WERI-Rb-1 (cell line): ENCODE results near the gene HOXB3.
A peak's percentile ranks its signal among the peaks of the same experiment; 100 is the strongest.

Experiments used
- DNase-seq: peaks from one replicate; pipeline ENCODE4 v3.0.0-alpha.2; 2020
- H3K27ac ChIP-seq: fragments of 250-450 bp; sonication (Bioruptor Pico); 2 replicates; pipeline ENCODE4 v1.5.1; 2020; ENCODE audit warnings: mild to moderate bottlenecking, moderate library complexity
- H3K27me3 ChIP-seq: fragments of 250-450 bp; sonication (Bioruptor Pico); 2 replicates; pipeline ENCODE4 v1.5.1; 2021; ENCODE audit warnings: mild to moderate bottlenecking, low read depth, moderate library complexity; ENCODE audit not compliant: insufficient read depth, severe bottlenecking
- H3K36me3 ChIP-seq: fragments of 250-450 bp; sonication (Bioruptor Pico); 2 replicates; pipeline ENCODE4 v1.5.1; 2020; ENCODE audit warnings: mild to moderate bottlenecking, moderate library complexity
- H3K4me3 ChIP-seq: 2 replicates; pipeline ENCODE4 v1.5.1; 2011; ENCODE audit warnings: low read depth, mild to moderate bottlenecking, control low read depth, low read length
- H3K9me3 ChIP-seq: fragments of 250-450 bp; sonication (Bioruptor Pico); 2 replicates; pipeline ENCODE4 v1.5.1; 2021; ENCODE audit warnings: mild to moderate bottlenecking, moderate library complexity; ENCODE audit not compliant: severe bottlenecking
- TF ChIP-seq, protein P1 (sequence below): IDR thresholded peaks from 2 replicates; pipeline ENCODE4 v1.5.1; 2011; ENCODE audit warnings: low read depth, mild to moderate bottlenecking, control low read depth, inconsistent platforms, low read length

HOXB3 gene

GRCh38 chr17:48547808-48548522 lies 42.1 kb downstream of the HOXB3 start:
- Histone ChIP-seq H3K9me3 (peaks cover 9% of the 10 kb centered on the region), H3K27me3 (peaks cover 90% of the 10 kb centered on the region), H3K27ac (no peak overlapping the region), H3K36me3 (no peaks in the 10 kb centered on the region; the same call in 1 of the 2 replicates), H3K4me3 (no peak overlapping the region)
- TF ChIP-seq, protein P1, sequence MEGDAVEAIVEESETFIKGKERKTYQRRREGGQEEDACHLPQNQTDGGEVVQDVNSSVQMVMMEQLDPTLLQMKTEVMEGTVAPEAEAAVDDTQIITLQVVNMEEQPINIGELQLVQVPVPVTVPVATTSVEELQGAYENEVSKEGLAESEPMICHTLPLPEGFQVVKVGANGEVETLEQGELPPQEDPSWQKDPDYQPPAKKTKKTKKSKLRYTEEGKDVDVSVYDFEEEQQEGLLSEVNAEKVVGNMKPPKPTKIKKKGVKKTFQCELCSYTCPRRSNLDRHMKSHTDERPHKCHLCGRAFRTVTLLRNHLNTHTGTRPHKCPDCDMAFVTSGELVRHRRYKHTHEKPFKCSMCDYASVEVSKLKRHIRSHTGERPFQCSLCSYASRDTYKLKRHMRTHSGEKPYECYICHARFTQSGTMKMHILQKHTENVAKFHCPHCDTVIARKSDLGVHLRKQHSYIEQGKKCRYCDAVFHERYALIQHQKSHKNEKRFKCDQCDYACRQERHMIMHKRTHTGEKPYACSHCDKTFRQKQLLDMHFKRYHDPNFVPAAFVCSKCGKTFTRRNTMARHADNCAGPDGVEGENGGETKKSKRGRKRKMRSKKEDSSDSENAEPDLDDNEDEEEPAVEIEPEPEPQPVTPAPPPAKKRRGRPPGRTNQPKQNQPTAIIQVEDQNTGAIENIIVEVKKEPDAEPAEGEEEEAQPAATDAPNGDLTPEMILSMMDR = no peak
- no peak for DNase-seq

DNA sequence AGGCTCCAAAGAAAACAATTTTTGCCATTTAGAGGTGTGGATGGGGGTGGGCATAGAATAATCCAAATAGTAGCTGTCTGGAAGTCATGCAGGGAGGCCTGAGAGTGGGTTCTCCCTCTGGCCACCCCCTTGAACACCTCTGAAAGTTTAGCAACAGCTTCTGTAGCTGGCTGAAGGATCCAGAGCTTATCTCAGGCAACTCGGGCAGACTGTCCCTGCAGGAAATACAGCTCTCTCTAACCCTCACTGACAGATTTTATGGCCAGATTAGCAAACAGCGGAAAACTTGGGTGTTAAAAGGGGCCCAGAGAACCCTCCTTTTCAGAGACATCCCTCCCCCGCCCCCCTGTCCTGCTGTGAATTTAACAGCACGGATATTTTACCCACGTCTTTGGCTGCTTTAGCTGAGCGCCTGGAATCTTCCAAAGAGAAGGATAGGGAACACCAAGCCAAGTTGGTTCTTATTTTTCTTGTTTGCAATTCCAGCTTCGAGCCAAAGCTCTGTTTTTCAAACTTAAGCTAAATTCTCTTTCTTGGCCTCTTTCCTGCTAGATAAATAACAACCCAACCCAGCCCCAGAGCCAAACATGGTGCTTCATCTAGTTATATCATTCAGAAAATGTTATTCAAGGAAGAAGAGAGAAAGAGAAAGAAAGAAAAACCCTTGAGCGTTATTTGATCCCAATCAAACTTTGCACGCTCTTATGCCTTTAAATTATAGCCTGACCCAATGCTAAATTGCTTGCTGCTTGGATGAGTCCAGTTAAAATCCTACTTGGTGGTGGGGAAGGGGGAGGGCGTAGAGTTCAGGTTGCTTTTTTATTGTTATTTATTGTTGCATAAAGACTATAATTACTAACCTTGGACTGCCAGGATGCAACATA lies 42.9 kb downstream of the HOXB3 start:
- H3K36me3 ChIP-seq = no peaks in the 10 kb centered on the region; the same call in 1 of the 2 replicates
- H3K27ac ChIP-seq = no peak overlapping the region
- no peak overlapping the region for H3K4me3 ChIP-seq
- peak; percentile 46 for DNase-seq
- peaks cover 14% of the 10 kb centered on the region for H3K9me3 ChIP-seq
- TF ChIP-seq, protein P1 = no peak
- peaks cover 92% of the 10 kb centered on the region for H3K27me3 ChIP-seq

GRCh38 chr17:48546137-48546923 lies 43.7 kb downstream of the HOXB3 start:
- TF ChIP-seq, protein P1 = no peak
- Histone ChIP-seq H3K36me3 (no peaks in the 10 kb centered on the region; the same call in 1 of the 2 replicates), H3K27me3 (peaks cover 92% of the 10 kb centered on the region), H3K27ac (no peak overlapping the region), H3K9me3 (peaks cover 14% of the 10 kb centered on the region), H3K4me3 (no peak overlapping the region)
- no peak for DNase-seq

- peaks cover 13% of the 10 kb centered on the region for H3K9me3 ChIP-seq
- no peak overlapping the region for H3K27ac ChIP-seq
- TF ChIP-seq, protein P1 = no peak
- peaks cover 97% of the 10 kb centered on the region for H3K27me3 ChIP-seq
- no peak overlapping the region for H3K4me3 ChIP-seq
- no peaks in the 10 kb centered on the region; the same call in 1 of the 2 replicates for H3K36me3 ChIP-seq
- DNase-seq = no peak
Measured at GRCh38 chr17:48545539-48545938, 44.5 kb downstream of the HOXB3 start.

DNA sequence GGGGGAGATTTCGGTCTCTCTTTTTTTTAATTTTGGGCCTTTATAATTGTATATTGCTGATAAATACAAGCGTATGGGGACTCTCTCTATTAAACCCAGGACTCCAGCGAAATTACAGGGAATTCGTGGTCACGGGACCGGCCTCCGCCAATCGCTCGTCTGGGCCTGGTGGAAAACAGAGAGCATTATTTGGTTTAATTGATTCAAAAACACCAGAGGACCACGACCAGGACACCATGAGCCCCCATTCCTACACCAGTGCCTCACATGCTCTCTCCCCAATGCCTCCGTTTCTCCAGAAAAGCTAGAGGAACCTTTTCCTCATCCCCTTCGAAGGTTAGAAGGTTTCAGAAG lies 45.0 kb downstream of the HOXB3 start, which contains the start of gene HOXB2:
Gene HOXB2, minus strand, starts transcription at position 88 of the 354 bp plus-strand sequence. CDS start 198 bp downstream, outside the sequence.
- H3K4me3 ChIP-seq = no peak within 1 kb of the TSS
- no peak within 1 kb of the TSS for H3K27ac ChIP-seq
- TF ChIP-seq, protein P1 = no peak
- H3K36me3 ChIP-seq = no peaks in the 10 kb centered on the region; the same call in 1 of the 2 replicates
- peaks cover 8% of the 10 kb centered on the region for H3K9me3 ChIP-seq
- peaks cover 97% of the 10 kb centered on the region for H3K27me3 ChIP-seq
- DNase-seq = no peak
